ENCODE data around the gene RPL36AL.

Gene RPL36AL

GRCh38 chr14:49581209-49582112 lies 39.0 kb downstream of the RPL36AL start:
- DNase-seq (ENCODE audit: low read depth): no peak

GRCh38 chr14:49579841-49580240 lies 40.6 kb downstream of the RPL36AL start:
- DNase-seq (ENCODE audit: low read depth): no peak

GRCh38 chr14:49578141-49578540 lies 42.3 kb downstream of the RPL36AL start:
- DNase-seq (ENCODE audit: low read depth): no peak

GRCh38 chr14:49574038-49574437 lies 46.4 kb downstream of the RPL36AL start:
- DNase-seq (ENCODE audit: low read depth): no peak

GRCh38 chr14:49569281-49569680 lies 51.1 kb downstream of the RPL36AL start:
- DNase-seq (ENCODE audit: low read depth): no peak

Data from activated gamma-delta T cell treated with anti-CD3 and anti-CD28 coated beads, Interleukin-2, amount 50 U/mL, for 16 hours (primary cell).